HCT116 (cell line): ENCODE data around the gene DOK1. TPM values are rescaled to one million over a fixed set of nuclear protein-coding genes. Genes with fewer than 3 reads are reported as not detected.

Experiments used
- ATAC-seq: fragments of 200-7000 bp; cut with Tn5 transposase; 2 replicates; pipeline ENCODE4 v1.9.1; 2020; ENCODE audit warnings: mild to moderate bottlenecking, moderate library complexity
- BruUV-seq: library from RNA; stranded (reverse); fragments of 400-500 nt; replicated peaks from 2 replicates; lab custom pipeline; 2021; lab: Mats Ljungman, UMichigan
- CTCF ChIA-PET: fragments of 300-600 bp; sonication (Branson Sonifier 250); formaldehyde crosslinking; loops from one replicate; lab custom pipeline; 2021; ENCODE audit warnings: antibody characterized with exemption; lab: Charles Lee
- POLR2A ChIA-PET: fragments of 300-600, 350-600 bp; sonication (Branson Sonifier 250); formaldehyde crosslinking; loops from one replicate; lab custom pipeline; 2021; ENCODE audit warnings: antibody characterized with exemption; lab: Charles Lee
- RAD21 ChIA-PET, 2 experiments: fragments of 300-600 bp; sonication (Branson Sonifier 250); formaldehyde crosslinking; loops; one replicate each; lab custom pipeline; 2023; ENCODE audit warnings: low total read pairs in 2 of 2; ENCODE audit not compliant: uncharacterized antibody in 2 of 2, unreplicated experiment in 2 of 2, low non-redundant PET in 1 of 2; lab: Charles Lee
- DNase-seq: peaks from one replicate; pipeline ENCODE4 v3.0.0-alpha.2; 2010; ENCODE audit warnings: low read depth, low spot score
- H2AFZ ChIP-seq: fragments of 200-600 bp; shearing (Covaris generic), sonication (generic); 2 replicates; pipeline ENCODE4 v1.6.1; 2017; ENCODE audit warnings: low read depth, mixed run types, mixed read lengths, antibody characterized with exemption, low read length; ENCODE audit not compliant: poor library complexity, severe bottlenecking
- H3K27ac ChIP-seq: 2 replicates; pipeline ENCODE4 v1.5.1; 2012; ENCODE audit warnings: low read depth, low read length
- H3K27me3 ChIP-seq: fragments of 200-600 bp; sonication (generic); 2 replicates; pipeline ENCODE4 v1.6.1; 2016; ENCODE audit warnings: mixed run types, low read length, mixed read lengths; ENCODE audit not compliant: insufficient read depth
- H3K36me3 ChIP-seq, 2 experiments: fragments of 200-500 bp in 1 of 2; fragments of 200-600 bp in 1 of 2; sonication (Bioruptor generic) in 1 of 2; sonication (generic) in 1 of 2; 2 replicates each; pipeline versions ENCODE4 v1.5.1 to v1.6.1; 2014 to 2016; ENCODE audit warnings: low read length in 2 of 2, inconsistent platforms in 1 of 2, mixed read lengths in 1 of 2, mixed run types in 1 of 2; ENCODE audit not compliant: insufficient read depth in 2 of 2, control insufficient read depth in 1 of 2
- H3K4me1 ChIP-seq, 2 experiments: fragments of 200-600 bp in 1 of 2; sonication (generic) in 1 of 2; 2 replicates each; pipeline versions ENCODE4 v1.5.1 to v1.6.1; 2012 to 2017; ENCODE audit warnings: low read length in 2 of 2, inconsistent platforms in 1 of 2, mild to moderate bottlenecking in 1 of 2, mixed read lengths in 1 of 2, mixed run types in 1 of 2, moderate library complexity in 1 of 2; ENCODE audit not compliant: insufficient read depth in 2 of 2, control insufficient read depth in 1 of 2
- H3K4me2 ChIP-seq: fragments of 200-600 bp; sonication (generic); 2 replicates; pipeline ENCODE4 v1.6.1; 2017; ENCODE audit warnings: mixed run types, low read length, mixed read lengths
- H3K4me3 ChIP-seq, 2 experiments: fragments of 200-600 bp in 1 of 2; sonication (generic) in 1 of 2; replicated peaks in 1 of 2; 2 replicates each; pipeline ENCODE4 v1.5.1; 2011 to 2016; ENCODE audit warnings: low read length in 2 of 2, control low read depth in 1 of 2, low read depth in 1 of 2, mild to moderate bottlenecking in 1 of 2, mixed read lengths in 1 of 2, mixed run types in 1 of 2
- H3K79me2 ChIP-seq: fragments of 200-600 bp; sonication (generic); 2 replicates; pipeline ENCODE4 v1.6.1; 2017; ENCODE audit warnings: mild to moderate bottlenecking, mixed run types, low read length, moderate library complexity, mixed read lengths; ENCODE audit not compliant: insufficient read depth
- H3K9ac ChIP-seq: fragments of 200-600 bp; sonication (generic); 2 replicates; pipeline ENCODE4 v1.6.1; 2016; ENCODE audit warnings: low read length, mixed read lengths
- H3K9me2 ChIP-seq: fragments of 200-600 bp; sonication (generic), shearing (Covaris generic); 2 replicates; pipeline ENCODE4 v1.6.1; 2017; ENCODE audit warnings: mixed run types, mild to moderate bottlenecking, moderate library complexity; ENCODE audit not compliant: insufficient read depth
- H3K9me3 ChIP-seq, 2 experiments: fragments of 200-500 bp in 1 of 2; fragments of 200-600 bp in 1 of 2; sonication (Bioruptor generic) in 1 of 2; sonication (generic) in 1 of 2; 2 replicates each; pipeline ENCODE4 v1.6.1; 2014 to 2017; ENCODE audit warnings: low read length in 2 of 2, mixed read lengths in 2 of 2, inconsistent platforms in 1 of 2, low read depth in 1 of 2, mild to moderate bottlenecking in 1 of 2, mixed run types in 1 of 2, moderate library complexity in 1 of 2; ENCODE audit not compliant: control insufficient read depth in 1 of 2, insufficient read depth in 1 of 2
- H4K20me1 ChIP-seq: fragments of 200-600 bp; sonication (generic), shearing (Covaris generic); 2 replicates; pipeline ENCODE4 v1.6.1; 2017; ENCODE audit warnings: mixed run types, mild to moderate bottlenecking, moderate library complexity; ENCODE audit not compliant: insufficient read depth
- CEBPB ChIP-seq: IDR thresholded peaks from 2 replicates; pipeline ENCODE4 v1.6.1; 2012; ENCODE audit warnings: low read depth
- ELF1 ChIP-seq: IDR thresholded peaks from 2 replicates; pipeline ENCODE4 v1.6.1; 2012; ENCODE audit warnings: low read depth, borderline replicate concordance
- EZH2phosphoT487 ChIP-seq: fragments of 200-600 bp; IDR thresholded peaks from 2 replicates; pipeline ENCODE4 v1.6.1; 2018; ENCODE audit warnings: antibody characterized with exemption, borderline replicate concordance
- POLR2AphosphoS5 ChIP-seq: IDR thresholded peaks from 2 replicates; pipeline ENCODE4 v1.6.1; 2011; ENCODE audit warnings: mild to moderate bottlenecking, low read depth, low read length, moderate library complexity
- REST ChIP-seq: IDR thresholded peaks from 2 replicates; pipeline ENCODE4 v1.6.1; 2012; ENCODE audit warnings: low read depth
- SIN3A ChIP-seq: IDR thresholded peaks from 2 replicates; pipeline ENCODE4 v1.6.1; 2012; ENCODE audit warnings: low read depth
- SP1 ChIP-seq: IDR thresholded peaks from 2 replicates; pipeline ENCODE4 v1.6.1; 2012; ENCODE audit warnings: low read depth
- ZFX ChIP-seq: fragments of 450-650 bp; IDR thresholded peaks from 2 replicates; pipeline ENCODE4 v1.6.1; 2017
- intact Hi-C: fragments of 100-400 bp; cut with micrococcal nuclease; formaldehyde crosslinking; loops from 2 replicates; pipeline ENCODE4 v1.10.0; 2022
- total RNA-seq: library from RNA; stranded (reverse); gene quantifications from one replicate; pipeline ENCODE4 v1.2.1, GENCODE V29; 2021; ENCODE audit not compliant: unreplicated experiment

DOK1 gene
- total RNA-seq, 1 experiment from 2014 or later: 18.8 TPM

- no peak overlapping the region for H3K9ac ChIP-seq
- CTCF ChIA-PET: interaction anchor here (1.0 kb wide), 1 partner anchor 8 kb away, joined by 4 read pairs; no protein-coding TSS in a partner anchor
- no TSS peak for BruUV-seq
- RAD21 ChIA-PET: no interaction called here
- no peak overlapping the region for H3K27ac ChIP-seq
- H4K20me1 ChIP-seq: no peaks in the 10 kb centered on the region
- no peaks in the 10 kb centered on the region for H3K9me2 ChIP-seq
- H3K4me2 ChIP-seq: no peak overlapping the region
- H3K9me3 ChIP-seq: no peaks in the 10 kb centered on the region
- DNase-seq (no peak), ATAC-seq (no peak)
- TF ChIP-seq ELF1: no peak
- no peak for TF ChIP-seq SP1
- TF ChIP-seq EZH2phosphoT487: no peak
- TF ChIP-seq REST: no peak
- TF ChIP-seq CEBPB: no peak
- TF ChIP-seq ZFX: no peak
- TF ChIP-seq SIN3A: no peak
- TF ChIP-seq POLR2AphosphoS5: no peak
- no peaks in the 10 kb centered on the region for H3K79me2 ChIP-seq
- H3K27me3 ChIP-seq: no peaks in the 10 kb centered on the region
- intact Hi-C loops: no loop called here
- H2AFZ ChIP-seq: no peak overlapping the region
- H3K4me3 ChIP-seq: no peak overlapping the region
- peaks cover under 1% of the 10 kb centered on the region in 2 experiments; a peak in 2 of 4 replicates for H3K4me1 ChIP-seq
- no peaks in the 10 kb centered on the region for H3K36me3 ChIP-seq
- POLR2A ChIA-PET: no interaction called here
These were observed 42.9 kb downstream of the DOK1 start for GRCh38 chr2:74597410-74597809.
